GM15510 (cell line): ENCODE results near the gene ANAPC13.

Source experiments
- POLR2A ChIP-seq: IDR thresholded peaks from 3 replicates; pipeline ENCODE4 v1.6.1; 2011; ENCODE audit warnings: borderline replicate concordance; ENCODE audit not compliant: insufficient read length; ENCODE audit errors: extremely low read depth

The ANAPC13 gene

GRCh38 chr3:134464064-134464688, 21.6 kb downstream of the ANAPC13 start:
- no peak for TF ChIP-seq POLR2A

- TF ChIP-seq POLR2A = no peak
Observed at GRCh38 chr3:134463676-134464063, 22.1 kb downstream of the ANAPC13 start.

GRCh38 chr3:134462331-134462941, 23.3 kb downstream of the ANAPC13 start:
- no peak for TF ChIP-seq POLR2A

- no peak for TF ChIP-seq POLR2A
Observed at GRCh38 chr3:134460965-134461364, 24.8 kb downstream of the ANAPC13 start.

GRCh38 chr3:134459562-134459961, 26.2 kb downstream of the ANAPC13 start:
- TF ChIP-seq POLR2A = no peak

GRCh38 chr3:134458406-134458945, 27.3 kb downstream of the ANAPC13 start:
- TF ChIP-seq POLR2A = no peak

GRCh38 chr3:134457376-134458074, 28.3 kb downstream of the ANAPC13 start:
- no peak for TF ChIP-seq POLR2A

- no peak for TF ChIP-seq POLR2A
Observed at GRCh38 chr3:134453631-134454030, 32.2 kb downstream of the ANAPC13 start.

- TF ChIP-seq POLR2A = no peak
Observed at GRCh38 chr3:134449951-134450350, 35.8 kb downstream of the ANAPC13 start.

- no peak for TF ChIP-seq POLR2A
Observed at GRCh38 chr3:134449277-134449676, 36.5 kb downstream of the ANAPC13 start.

- no peak for TF ChIP-seq POLR2A
Observed at GRCh38 chr3:134448664-134449063, 37.1 kb downstream of the ANAPC13 start.

GRCh38 chr3:134447351-134447750, 38.4 kb downstream of the ANAPC13 start:
- TF ChIP-seq POLR2A = no peak

- no peak for TF ChIP-seq POLR2A
Observed at GRCh38 chr3:134446800-134447199, 39.0 kb downstream of the ANAPC13 start.

- TF ChIP-seq POLR2A = no peak
Observed at GRCh38 chr3:134445636-134446035, 40.1 kb downstream of the ANAPC13 start.

- no peak for TF ChIP-seq POLR2A
Observed at GRCh38 chr3:134445095-134445494, 40.7 kb downstream of the ANAPC13 start.

- TF ChIP-seq POLR2A = no peak
Observed at GRCh38 chr3:134441821-134442220, 44.0 kb downstream of the ANAPC13 start.

- no peak for TF ChIP-seq POLR2A
Observed at GRCh38 chr3:134441321-134441720, 44.5 kb downstream of the ANAPC13 start.
